IPS DF 4.7 (cell line): ENCODE measurements around the gene TYMS.

ENCODE experiments used
- DNase-seq: peaks from one replicate; pipeline ENCODE4 v3.0.0-alpha.2; 2013; ENCODE audit warnings: low spot score; ENCODE audit errors: extremely low read depth

The TYMS gene

GRCh38 chr18:657311-658000 is at the start of gene TYMS:
Gene TYMS (plus strand): TSS chr18:657653. CDS start chr18:657743, 90 bp downstream.
- no peak for DNase-seq

GRCh38 chr18:607930-608329 is 49.5 kb upstream of the TYMS start:
- no peak for DNase-seq

GRCh38 chr18:610214-610928 is 47.1 kb upstream of the TYMS start:
- no peak for DNase-seq

- DNase-seq, result no peak
These were observed 45.3 kb upstream of the TYMS start for GRCh38 chr18:612156-612555.

- no peak for DNase-seq
These were observed 43.3 kb upstream of the TYMS start for GRCh38 chr18:614193-614592.

- DNase-seq, result no peak
These were observed 42.3 kb upstream of the TYMS start for GRCh38 chr18:615092-615521.

GRCh38 chr18:615773-616172 is 41.7 kb upstream of the TYMS start:
- DNase-seq, result no peak

- no peak for DNase-seq
These were observed 41.0 kb upstream of the TYMS start for GRCh38 chr18:616380-616995.

GRCh38 chr18:617970-618504 is 39.4 kb upstream of the TYMS start:
- no peak for DNase-seq

GRCh38 chr18:618618-619017 is 38.8 kb upstream of the TYMS start:
- DNase-seq, result no peak

GRCh38 chr18:621291-622043 is 36.0 kb upstream of the TYMS start:
- no peak for DNase-seq

- no peak for DNase-seq
These were observed 35.2 kb upstream of the TYMS start for GRCh38 chr18:622289-622688.

- DNase-seq, result no peak
These were observed 33.5 kb upstream of the TYMS start for GRCh38 chr18:623761-624620.

GRCh38 chr18:627231-627630 is 30.2 kb upstream of the TYMS start:
- DNase-seq, result no peak

- DNase-seq, result no peak
These were observed 27.9 kb upstream of the TYMS start for GRCh38 chr18:629269-630150.

GRCh38 chr18:631560-631959 is 25.9 kb upstream of the TYMS start:
- no peak for DNase-seq

GRCh38 chr18:634551-635045 is 22.9 kb upstream of the TYMS start:
- no peak for DNase-seq

GRCh38 chr18:635171-635570 is 22.3 kb upstream of the TYMS start:
- no peak for DNase-seq

- DNase-seq, result no peak
These were observed 16.2 kb upstream of the TYMS start for GRCh38 chr18:641224-641623.
